Activated effector memory CD4-positive, alpha-beta T cell treated with anti-CD3 and anti-CD28 coated beads, Interleukin-2, amount 50 U/mL, for 16 hours (primary cell): ENCODE results near the gene SH3PXD2A.

Source experiments
- DNase-seq: peaks from one replicate; pipeline ENCODE4 v3.0.0-alpha.2; 2020

SH3PXD2A gene

GRCh38 chr10:103590744-103591291 is 264.6 kb downstream of the SH3PXD2A start:
- DNase-seq: no peak

- DNase-seq: no peak
Measured at GRCh38 chr10:103590060-103590459, 265.3 kb downstream of the SH3PXD2A start.

- no peak for DNase-seq
Measured at GRCh38 chr10:103589074-103589630, 266.2 kb downstream of the SH3PXD2A start.

GRCh38 chr10:103587073-103587472 is 268.3 kb downstream of the SH3PXD2A start:
- DNase-seq: no peak

- DNase-seq: no peak
Measured at GRCh38 chr10:103585011-103585405, 270.4 kb downstream of the SH3PXD2A start.

GRCh38 chr10:103584216-103585010 is 271.0 kb downstream of the SH3PXD2A start:
- peak; percentile 88 for DNase-seq

- no peak for DNase-seq
Measured at GRCh38 chr10:103583871-103584215, 271.5 kb downstream of the SH3PXD2A start.

- no peak for DNase-seq
Measured at GRCh38 chr10:103582331-103583123, 272.8 kb downstream of the SH3PXD2A start.

GRCh38 chr10:103581499-103581898 is 273.9 kb downstream of the SH3PXD2A start:
- DNase-seq: no peak

- DNase-seq: no peak
Measured at GRCh38 chr10:103580430-103580829, 274.9 kb downstream of the SH3PXD2A start.

GRCh38 chr10:103580011-103580410 is 275.4 kb downstream of the SH3PXD2A start:
- DNase-seq: no peak

GRCh38 chr10:103578782-103579382 is 276.5 kb downstream of the SH3PXD2A start:
- DNase-seq: no peak

- no peak for DNase-seq
Measured at GRCh38 chr10:103576862-103577261, 278.5 kb downstream of the SH3PXD2A start.

GRCh38 chr10:103576076-103576471 is 279.3 kb downstream of the SH3PXD2A start:
- DNase-seq: no peak

GRCh38 chr10:103575416-103576075 is 279.8 kb downstream of the SH3PXD2A start:
- DNase-seq: no peak

- no peak for DNase-seq
Measured at GRCh38 chr10:103574097-103575061, 281.0 kb downstream of the SH3PXD2A start.

- DNase-seq: no peak
Measured at GRCh38 chr10:103573205-103573487, 282.2 kb downstream of the SH3PXD2A start.

- DNase-seq: no peak
Measured at GRCh38 chr10:103572347-103573204, 282.8 kb downstream of the SH3PXD2A start.

GRCh38 chr10:103571656-103571975 is 283.8 kb downstream of the SH3PXD2A start:
- DNase-seq: no peak

- no peak for DNase-seq
Measured at GRCh38 chr10:103570844-103571655, 284.3 kb downstream of the SH3PXD2A start.
